Kidney tubule cell (primary cell): Measurements from ENCODE around the gene RPS25.
"Not testable (repeated sequence)": the region's sequence is repeated elsewhere in the genome, so short reads cannot be mapped to it uniquely, and the experiment has no call there.

ENCODE experiments used
- DNase-seq: peaks from one replicate; pipeline ENCODE4 v3.0.0-alpha.2; 2018; ENCODE audit warnings: low spot score

RPS25 gene

DNA sequence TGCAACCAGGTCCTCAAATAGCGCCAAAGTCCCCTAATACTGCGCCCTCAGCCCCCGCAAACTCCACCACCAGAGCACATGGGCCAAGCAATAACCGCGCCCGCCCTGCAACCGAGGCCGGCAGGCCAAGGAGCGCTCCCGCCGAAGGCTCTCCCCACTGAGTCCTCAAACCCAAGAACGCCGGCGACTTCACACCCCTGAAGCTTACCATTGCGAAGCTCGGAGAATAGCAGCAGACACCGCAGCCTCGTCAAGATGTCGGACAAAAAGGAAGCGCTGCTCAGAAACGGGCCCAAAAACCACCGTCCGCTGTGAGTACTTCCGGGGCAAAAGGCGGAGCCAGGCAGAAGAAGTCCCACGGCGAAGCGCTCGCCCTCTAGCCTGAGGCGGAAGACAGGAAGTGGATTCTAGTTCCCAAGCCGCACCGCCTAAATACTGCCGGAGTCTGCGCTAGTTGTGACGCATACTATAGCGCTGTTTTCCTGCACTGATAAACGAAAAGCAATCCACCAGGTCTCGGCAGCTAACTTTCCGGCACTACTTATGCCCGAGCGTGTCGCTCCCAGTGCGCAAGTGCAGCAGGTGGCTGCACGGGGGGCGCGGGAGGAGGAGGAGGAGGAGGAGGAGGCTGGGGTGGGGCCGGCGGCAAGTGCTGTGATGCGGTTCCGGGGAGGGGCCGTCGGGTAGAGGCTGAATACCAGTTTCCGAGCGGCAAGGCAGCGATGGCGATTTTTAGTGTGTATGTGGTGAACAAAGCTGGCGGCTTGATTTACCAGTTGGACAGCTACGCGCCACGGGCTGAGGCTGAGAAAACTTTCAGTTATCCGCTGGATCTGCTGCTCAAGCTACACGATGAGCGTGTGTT is at the start of gene RPS25, which contains the start of gene TRAPPC4:
Gene RPS25, minus strand, starts transcription at position 270 of the 865 bp plus-strand sequence. Its CDS starts 59 bp downstream, at position 211.
Gene TRAPPC4, plus strand, starts transcription at position 693 of the 865 bp plus-strand sequence. Its CDS starts 30 bp downstream, at position 723.
- peak; percentile 96 for DNase-seq

DNA sequence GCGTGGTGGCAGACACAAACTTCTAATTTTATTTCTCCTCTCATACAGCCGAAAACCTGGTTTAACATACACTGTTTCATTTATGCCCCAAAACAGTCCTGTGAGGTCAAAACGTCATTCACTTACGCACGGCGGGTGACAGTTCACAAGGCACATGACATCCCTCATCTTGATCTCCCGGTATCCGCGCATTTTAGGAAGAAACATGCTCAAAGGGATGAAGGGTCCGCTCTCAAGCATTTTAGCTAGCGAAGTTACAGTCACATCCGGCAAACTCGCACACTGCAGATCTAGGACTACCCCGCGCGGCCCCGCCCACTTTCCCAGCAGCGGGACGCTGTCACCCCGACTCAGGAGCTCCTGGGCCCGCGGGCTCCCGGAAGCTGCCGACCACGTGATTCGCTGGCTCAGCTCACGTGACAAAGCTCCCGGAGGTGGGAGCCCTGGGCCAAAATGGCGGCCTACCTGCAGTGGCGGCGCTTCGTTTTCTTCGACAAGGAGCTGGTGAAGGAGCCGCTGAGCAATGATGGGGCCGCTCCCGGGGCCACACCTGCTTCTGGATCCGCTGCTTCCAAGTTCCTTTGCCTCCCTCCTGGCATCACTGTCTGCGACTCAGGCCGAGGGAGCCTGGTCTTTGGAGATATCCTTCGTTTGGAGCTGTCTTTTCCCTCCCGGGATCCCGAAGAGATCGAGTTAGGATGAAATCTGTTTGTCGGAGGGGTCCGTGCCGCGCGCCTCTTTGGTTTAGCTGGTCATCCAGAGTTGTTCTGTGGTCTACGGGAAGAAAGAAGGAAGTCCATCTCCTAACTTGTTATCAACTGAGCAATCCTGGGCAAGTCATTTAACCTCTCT is 49.5 kb upstream of the RPS25 start, which contains the start of gene VPS11:
Gene VPS11, plus strand, starts transcription at position 448 of the 852 bp plus-strand sequence. Its CDS starts 6 bp downstream, at position 454.
- peak; percentile 98 for DNase-seq

DNA sequence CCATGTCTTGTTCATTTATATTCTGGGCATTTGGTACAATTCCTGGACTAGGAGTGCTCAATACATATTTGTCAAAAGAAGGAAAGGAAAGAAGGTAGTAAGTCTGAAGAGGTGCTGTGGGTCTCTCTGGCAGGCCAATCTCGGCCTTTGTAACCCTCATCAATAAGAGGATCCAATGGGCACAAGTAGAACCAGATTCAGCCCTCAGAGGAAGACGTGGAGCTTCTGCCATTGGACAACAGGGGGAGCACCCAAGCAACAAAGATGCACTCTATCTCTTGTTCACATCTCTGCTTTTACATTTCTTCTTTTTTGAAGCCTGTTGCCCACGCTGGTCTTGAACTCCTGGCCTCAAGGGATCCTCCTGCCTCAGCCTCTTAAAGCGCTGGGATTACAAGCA is 47.2 kb upstream of the RPS25 start:
- peak; percentile 33 for DNase-seq

DNA sequence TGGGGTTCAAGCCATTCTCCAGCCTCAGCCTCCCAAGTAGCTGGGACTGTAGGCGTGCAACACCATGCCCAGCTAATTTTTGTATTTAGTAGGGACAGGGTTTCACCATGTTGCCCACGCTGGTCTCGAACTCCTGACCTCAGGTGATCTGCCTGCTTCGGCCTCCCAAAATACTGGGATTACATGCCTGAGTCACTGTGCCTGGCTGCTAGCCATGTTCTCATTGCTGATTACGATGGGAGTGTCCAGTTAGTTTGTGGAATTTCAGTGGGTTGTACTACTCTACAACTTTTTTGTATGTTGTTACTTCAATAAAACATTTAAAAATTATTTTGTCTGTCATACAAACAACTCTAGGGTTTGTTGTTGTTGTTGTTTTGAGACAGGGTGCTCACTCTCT is 44.6 kb upstream of the RPS25 start:
- no peak for DNase-seq

DNA sequence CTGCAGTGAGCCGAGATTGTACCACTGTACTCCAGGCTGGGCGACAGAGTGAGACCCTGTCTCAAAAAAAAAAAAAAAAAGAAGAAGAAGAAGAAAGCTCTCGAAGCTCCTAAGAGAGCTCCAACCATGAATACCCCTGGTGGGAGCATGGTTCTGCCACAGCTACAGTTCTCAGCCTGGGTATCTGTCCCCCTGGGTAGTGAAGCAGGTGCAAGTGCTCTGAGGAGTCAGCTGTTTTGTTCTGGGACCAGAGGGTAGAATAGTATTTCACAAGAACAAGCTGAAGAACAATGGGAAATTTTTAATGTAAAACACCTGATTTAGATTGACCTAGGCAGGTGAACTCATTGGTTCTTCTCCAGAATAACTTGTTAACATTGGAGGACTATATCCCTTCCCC is 43.1 kb upstream of the RPS25 start:
- DNase-seq: no peak

DNA sequence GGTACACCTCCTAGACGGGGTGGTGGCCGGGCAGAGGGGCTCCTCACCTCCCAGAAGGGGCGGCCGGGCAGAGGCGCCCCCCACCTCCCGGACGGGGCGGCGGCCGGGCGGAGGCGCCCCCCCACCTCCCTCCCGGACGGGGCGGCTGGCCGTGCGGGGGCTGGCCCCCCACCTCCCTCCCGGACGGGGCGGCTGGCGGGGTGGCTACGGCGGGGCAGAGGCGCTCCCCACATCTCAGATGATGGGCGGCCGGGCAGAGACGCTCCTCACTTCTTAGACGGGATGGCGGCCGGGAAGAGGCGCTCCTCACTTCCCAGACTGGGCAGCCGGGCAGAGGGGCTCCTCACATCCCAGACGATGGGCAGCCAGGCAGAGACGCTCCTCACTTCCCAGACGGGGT is 41.0 kb upstream of the RPS25 start:
- not testable (repeated sequence) for DNase-seq

DNA sequence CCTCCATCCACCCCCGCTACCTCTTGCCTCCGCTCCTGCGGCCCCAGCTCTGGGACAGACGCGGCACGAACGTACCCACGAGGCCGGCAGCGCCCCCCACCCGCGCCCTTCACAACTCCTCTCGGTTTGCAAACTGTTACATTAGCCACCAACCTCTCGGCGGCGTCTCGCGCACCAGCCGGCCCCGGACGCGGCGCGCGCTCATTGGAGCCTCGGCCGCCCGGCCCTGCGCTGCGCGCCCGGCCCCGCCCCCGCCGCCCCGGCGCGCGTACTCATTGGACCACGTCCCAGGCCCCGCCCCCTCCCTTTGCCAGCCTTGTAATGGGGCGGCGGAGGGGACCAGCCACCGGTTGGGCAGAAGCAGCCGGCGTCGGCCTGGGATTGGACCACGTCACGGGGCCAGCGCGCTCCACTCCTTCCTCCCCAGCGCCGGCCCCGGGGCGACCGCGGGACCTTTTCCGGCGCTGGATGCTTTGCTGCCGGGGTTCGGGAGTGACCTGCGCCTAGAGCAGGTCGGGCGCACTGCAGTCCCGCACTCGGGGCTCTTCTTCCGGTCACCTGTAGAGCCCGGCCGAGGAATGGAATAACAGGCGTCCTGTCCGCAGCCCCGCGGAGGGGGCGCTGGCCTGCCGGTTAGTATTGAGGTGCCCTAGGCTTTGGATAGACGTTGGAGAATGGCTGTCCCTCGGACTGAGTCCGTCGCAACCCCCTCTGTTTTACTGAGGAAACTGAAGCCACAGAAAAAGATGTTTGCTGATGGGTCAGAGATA is 39.0 kb upstream of the RPS25 start, which contains the start of gene HYOU1:
Gene HYOU1, minus strand, starts transcription at position 206 of the 770 bp plus-strand sequence. CDS start 1,045 bp downstream, outside the sequence.
- DNase-seq: peak; percentile 98

DNA sequence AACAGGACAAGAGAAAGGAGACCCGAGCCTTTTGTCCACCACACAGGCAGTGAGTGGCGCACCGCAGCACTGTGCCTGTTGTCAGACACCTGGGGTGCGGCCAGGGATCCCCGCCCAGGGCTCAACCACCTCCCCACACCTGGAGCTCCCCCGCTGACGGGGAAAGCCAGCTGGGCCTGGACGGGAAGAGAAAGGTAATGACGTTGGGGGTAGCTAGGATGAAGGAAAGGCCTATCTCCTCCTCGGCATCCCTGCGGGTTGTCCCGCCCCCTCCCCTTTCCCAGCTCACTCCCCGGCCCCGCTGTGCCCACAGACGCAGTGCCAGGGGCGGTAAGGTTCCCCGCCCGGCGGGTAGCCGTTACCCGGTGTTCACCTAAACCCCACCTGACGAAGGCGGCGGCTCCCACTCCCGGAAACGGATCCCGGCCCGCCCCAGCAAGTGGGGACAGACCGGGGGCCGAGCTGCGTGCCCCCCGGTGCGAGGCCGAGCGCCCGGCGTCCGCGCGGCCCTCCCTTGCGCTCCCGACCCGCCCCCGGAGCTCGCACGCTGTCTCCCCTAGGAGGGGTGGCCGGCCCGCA is 38.4 kb upstream of the RPS25 start:
- DNase-seq: peak; percentile 34

DNA sequence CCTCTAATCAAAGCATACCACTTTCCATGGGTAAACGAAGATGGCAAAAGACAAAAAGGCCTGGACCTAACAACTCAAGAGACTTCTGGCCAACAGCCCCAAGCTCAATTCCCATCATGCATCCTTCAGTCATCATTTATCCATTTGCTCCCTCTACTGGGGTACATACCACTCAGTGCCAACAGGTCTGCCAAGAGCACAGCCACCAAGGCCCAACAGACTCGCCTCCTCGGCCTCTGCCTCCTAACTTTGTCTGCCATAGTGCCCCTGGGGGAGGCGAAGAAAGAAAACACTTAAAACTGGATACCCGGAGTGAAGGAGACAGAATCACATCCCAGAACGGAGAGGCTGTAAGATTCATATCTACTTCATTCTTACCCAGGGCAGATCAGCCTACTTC is 37.8 kb upstream of the RPS25 start:
- peak; percentile 51 for DNase-seq

DNA sequence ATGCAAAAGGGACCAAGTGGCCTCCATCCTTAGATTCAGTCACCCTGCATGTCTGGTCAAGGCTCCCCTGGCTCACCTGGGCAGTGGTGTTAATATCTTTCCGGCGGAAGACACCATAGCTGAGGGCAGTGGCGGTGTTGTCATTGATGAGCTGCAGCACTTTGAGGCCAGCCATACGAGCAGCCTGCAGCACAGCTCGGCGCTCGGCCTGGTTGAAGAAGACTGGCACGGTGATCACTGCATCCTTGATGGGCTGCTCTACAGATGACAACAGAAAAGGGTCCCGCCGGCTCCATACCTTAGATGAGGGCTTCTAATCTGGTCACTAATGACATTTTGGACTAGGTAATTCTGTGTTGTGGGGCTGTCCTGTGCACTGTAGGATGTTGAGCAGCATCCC is 36.3 kb upstream of the RPS25 start:
- DNase-seq: no peak

DNA sequence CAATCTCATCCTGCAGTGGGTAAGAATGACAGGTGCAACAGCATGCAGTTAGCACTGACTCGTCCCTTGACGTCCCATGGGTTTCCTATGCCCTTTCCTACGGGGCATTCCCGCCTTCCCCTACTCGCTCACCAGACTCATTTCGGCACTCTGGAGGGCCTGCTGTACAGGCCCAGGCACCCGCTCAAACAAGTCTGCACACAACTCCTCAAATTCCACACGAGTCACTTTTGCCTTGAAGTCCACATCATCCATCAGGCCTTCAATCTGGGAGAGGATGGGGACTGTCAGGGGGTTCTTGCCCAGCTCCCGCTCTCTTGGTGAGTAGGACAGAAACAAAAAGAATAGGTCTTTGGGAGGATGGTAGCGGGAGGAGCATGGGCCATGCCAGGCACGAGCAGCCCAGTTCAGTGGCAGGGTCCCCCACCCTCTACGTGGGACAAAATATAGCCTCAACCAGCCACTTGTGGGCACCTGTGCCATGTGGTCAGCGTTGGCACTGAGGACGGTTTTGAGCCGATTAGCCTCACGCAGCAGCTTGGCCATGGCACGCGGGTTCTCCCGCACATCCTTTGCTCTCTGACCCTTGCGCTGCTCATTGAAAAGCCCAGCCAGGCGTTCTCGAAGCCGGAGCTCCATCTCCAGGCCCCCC is 34.1 kb upstream of the RPS25 start:
- DNase-seq: no peak

DNA sequence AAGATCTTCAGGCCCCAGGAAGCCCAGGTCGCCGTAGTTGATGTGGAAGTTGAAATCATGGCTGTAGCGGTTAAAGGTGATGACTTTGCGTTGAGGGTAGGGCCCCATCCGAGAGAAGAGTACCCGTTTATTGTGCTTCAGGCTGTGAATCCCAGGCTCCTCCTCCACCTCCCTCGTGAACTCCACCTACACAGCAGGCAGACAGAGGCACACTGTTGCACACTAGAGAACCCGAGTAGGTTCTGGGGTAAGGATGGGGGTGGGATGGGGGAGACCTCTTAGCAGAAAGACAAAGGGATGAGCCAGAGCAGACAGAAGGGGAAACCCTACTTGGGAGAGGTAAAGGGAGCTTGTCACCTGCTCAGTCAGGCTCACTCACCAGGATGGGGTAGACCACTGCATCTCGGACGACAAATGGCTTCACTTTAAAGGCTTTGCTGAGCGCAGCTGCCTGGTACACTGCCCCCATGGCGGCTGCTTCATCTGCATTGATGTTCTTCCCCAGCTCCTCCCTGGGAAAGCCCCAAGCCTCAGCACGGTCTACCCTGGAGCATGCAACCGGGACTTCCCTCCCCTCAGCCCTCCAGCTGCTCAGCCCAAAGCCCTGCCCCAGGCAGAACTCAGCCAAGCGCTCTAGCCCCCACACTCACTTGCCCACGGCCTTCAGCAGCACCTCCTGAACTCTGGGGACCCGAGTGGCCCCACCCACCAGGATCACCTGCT is 33.5 kb upstream of the RPS25 start:
- no peak for DNase-seq

DNA sequence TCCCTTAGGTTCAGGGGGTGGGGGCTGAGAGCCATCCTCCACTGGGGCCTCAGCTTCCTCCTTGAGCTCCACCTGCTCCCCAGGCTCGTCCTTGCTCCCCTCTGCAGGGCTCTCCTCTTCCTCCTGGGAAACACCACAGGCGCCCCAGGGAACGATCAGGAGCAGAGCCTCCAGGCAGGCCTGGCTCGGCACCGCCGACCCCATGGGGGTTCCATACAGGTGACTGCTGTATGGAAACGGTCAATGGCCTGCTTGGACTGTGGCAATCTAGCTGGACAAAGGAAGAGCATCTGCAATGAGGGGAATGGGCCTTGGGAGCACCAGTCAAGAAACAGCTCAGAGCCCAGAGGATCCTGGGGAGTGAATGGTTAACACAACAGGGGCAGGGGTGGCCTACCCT is 30.9 kb upstream of the RPS25 start:
- DNase-seq: no peak

DNA sequence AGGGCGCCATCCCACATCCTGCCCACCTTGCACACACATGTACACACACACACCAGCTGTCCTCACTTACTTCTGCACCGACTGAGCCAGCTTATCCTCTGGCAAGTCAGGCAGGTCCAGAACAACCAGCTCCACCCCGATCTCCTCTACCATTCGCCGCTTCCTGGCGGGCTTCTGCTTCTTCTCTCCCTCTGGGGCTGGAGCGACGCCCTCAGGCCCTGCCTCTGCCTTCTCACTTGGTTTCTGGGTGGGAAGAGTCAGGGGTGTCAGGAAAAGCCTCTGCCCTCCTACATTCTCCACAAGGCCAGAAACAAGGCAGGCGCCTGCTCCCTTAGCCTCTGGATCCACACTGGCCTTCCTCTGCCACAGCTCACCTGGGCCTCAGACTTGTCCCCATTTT is 30.5 kb upstream of the RPS25 start:
- DNase-seq: no peak

DNA sequence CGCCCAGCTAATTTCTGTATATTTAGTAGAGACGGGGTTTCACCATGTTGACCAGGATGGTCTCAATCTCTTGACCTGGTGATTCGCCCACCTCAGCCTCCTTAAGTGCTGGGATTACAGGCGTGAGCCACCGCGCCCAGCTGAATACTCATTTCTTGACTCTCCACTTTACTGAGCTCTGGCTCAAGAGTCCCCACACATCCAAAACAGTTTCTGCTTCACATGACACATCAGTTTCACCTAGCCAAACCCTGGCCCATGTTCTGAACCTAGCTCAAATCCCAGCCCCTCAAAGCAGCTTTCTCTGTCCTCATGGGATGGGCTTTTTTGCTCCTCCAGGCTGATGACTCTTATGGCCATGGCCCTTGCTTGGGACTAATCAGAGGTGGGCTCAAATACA is 29.1 kb upstream of the RPS25 start:
- DNase-seq: no peak

DNA sequence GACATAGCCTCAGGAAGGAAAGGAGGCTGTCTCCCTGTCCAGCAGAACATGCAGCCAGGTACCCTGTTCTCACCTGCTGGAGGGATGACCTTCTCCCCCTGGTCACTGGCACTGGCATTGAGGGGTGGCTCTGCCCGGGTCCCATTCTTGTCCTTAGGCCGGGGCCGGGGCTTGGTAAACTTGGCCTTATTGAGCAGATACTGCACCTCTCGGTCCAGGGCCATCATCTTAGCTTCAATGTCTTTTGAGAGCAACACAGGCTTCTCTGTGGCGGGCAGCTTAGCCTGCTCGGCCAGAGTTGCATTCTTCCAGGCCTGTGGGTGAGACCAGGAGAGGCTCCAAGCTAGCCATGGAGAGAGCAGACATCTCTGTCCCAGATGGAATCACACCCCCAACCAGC is 28.3 kb upstream of the RPS25 start:
- no peak for DNase-seq

DNA sequence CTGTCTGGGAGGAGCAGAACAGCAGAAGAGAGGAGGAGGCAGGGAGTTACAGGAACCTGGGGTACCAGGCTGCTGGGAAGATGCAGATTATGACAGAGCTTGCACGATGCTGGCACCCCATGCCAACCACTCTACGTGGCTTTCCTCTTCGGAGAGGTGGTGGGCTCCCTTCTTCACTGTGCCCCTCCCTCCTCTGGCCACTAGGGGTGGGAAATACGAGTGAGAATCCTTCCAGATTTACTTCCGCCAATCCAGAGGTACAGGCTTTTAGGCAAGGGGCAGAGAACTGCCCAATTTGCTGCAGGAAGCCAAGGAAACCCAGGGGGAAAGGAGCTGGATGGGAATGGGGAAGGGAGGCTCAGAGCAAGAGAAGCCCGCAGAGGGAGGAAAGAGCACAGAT is 26.6 kb upstream of the RPS25 start:
- DNase-seq: no peak

DNA sequence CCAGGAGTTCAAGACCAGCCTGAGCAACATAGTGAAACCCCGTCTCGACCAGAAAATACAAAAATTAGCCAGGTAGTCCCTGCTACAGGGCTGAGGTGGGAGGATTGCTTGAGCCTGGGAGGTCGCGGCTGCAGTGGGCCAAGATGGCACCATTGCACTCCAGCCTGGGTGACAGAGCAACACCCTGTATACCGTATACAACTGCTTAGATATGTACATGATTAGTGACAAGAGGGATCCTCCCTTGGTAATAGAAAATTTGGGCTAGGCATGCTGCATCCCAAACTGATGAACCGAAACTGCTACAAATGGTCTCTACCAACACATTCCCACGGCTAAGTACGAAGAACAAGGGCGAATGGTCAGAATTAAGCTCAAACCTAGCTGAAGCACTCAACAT is 24.8 kb upstream of the RPS25 start:
- DNase-seq: no peak

DNA sequence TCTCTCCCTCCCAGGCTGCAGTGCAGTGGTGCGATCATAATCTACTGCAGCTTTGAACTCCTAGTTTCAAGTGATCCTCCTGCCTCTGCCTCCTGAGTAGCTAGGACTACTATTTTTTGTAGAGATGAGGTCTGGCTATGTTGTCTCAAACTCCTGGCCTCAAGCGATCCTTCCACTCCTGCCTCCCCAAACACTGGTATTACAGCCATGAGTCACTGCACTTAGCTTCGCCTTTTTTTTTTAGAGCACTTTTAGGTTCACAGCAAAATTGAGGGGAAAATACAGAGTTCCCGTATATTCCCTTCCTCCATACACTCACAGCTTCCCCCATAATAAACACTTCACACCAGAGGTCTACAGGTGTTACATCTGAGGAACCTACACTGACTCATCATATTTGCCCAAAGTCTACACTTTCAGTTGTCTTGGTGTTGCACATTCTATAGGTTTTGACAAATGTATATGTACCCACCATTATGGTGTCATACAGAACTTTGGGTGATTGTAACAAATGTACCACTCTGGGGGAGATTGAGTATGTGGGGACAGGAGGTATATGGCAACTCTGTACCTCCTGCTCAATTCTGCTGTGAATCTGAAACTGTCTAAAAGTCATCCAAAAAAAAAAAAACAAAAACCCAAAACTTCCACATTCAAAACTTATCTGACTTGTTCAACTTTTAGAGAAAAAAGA is 23.8 kb upstream of the RPS25 start:
- no peak for DNase-seq

DNA sequence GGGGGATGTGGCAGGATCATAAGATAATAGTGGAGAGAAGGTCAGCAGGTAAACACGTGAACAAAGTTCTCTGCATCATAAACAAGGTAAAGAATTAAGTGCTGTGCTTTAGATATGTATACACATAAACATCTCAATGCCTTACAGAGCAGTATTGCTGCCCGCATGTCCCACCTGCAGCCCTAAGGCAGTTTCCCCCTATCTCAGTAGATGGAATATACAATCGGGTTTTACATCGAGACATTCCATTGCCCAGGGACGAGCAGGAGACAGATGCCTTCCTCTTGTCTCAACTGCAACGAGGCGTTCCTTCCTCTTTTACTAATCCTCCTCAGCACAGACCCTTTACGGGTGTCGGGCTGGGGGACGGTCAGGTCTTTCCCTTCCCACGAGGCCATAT is 21.3 kb upstream of the RPS25 start:
- not testable (repeated sequence) for DNase-seq
